HUES48 (cell line): Measurements from ENCODE around the gene PML.

Source experiments
- H3K27ac ChIP-seq: one replicate; pipeline ENCODE4 v1.7.0; 2013; ENCODE audit warnings: low read depth, low read length, inconsistent platforms
- H3K27me3 ChIP-seq: 2 replicates; pipeline ENCODE4 v1.6.1; 2013; ENCODE audit warnings: mild to moderate bottlenecking, low read length; ENCODE audit not compliant: control insufficient read depth, insufficient read depth
- H3K36me3 ChIP-seq: 2 replicates; pipeline ENCODE4 v1.6.1; 2013; ENCODE audit warnings: low read length; ENCODE audit not compliant: control insufficient read depth, insufficient read depth
- H3K4me1 ChIP-seq: 2 replicates; pipeline ENCODE4 v1.6.1; 2013; ENCODE audit warnings: mild to moderate bottlenecking, low read length; ENCODE audit not compliant: control insufficient read depth, insufficient read depth
- H3K4me3 ChIP-seq: 2 replicates; pipeline ENCODE4 v1.5.1; 2013; ENCODE audit warnings: mild to moderate bottlenecking, low read depth, low read length
- H3K9ac ChIP-seq: 2 replicates; pipeline ENCODE4 v1.6.1; 2013; ENCODE audit warnings: mild to moderate bottlenecking, low read depth, low read length, moderate library complexity
- H3K9me3 ChIP-seq: 2 replicates; pipeline ENCODE4 v1.6.1; 2013; ENCODE audit warnings: low read length; ENCODE audit not compliant: control insufficient read depth, insufficient read depth

Gene PML

DNA sequence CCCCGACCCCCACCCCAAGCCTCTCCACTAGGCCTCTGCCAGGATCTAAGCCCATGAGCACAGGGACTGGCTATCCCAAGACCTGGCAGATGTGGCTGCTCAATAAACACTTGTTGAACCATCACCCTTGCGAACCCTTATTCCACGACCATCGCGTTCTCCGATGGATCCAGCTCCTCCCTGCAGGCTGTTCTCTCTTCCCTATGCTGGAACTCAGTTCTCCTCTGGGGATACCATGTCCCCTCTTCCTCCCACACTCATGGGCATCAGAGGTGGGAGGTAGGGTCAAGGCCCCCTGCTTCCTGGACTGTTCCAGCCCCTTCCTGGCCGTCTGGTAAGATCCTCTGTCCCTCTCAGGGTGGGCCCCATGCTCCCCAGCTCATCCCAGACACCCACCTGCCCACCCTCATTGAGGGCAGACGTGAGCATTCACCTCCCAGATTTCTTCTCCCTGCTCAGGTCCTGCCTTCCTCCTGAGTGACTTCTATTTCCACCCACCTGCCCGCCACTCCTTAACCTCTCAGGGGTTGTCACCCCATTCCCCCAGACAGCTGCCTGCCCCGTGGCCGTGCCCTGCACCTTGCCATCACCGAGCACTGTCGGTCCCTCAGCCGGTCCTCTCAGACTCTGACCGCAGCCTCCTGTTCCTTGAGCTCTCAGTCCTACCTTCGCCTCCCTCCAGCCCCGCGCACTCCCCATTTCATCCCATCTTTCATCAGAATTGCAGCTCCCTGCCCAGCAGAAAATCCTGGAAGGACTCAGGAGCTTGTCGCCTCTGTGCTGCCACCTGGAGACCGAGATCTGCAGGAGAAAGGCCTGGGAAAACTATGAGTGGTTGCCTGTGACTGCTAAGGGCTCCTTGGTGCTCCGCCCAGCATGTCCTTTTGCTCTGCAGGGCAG lies 42.0 kb downstream of the PML start:
- H3K27me3 ChIP-seq = no peaks in the 10 kb centered on the region

DNA sequence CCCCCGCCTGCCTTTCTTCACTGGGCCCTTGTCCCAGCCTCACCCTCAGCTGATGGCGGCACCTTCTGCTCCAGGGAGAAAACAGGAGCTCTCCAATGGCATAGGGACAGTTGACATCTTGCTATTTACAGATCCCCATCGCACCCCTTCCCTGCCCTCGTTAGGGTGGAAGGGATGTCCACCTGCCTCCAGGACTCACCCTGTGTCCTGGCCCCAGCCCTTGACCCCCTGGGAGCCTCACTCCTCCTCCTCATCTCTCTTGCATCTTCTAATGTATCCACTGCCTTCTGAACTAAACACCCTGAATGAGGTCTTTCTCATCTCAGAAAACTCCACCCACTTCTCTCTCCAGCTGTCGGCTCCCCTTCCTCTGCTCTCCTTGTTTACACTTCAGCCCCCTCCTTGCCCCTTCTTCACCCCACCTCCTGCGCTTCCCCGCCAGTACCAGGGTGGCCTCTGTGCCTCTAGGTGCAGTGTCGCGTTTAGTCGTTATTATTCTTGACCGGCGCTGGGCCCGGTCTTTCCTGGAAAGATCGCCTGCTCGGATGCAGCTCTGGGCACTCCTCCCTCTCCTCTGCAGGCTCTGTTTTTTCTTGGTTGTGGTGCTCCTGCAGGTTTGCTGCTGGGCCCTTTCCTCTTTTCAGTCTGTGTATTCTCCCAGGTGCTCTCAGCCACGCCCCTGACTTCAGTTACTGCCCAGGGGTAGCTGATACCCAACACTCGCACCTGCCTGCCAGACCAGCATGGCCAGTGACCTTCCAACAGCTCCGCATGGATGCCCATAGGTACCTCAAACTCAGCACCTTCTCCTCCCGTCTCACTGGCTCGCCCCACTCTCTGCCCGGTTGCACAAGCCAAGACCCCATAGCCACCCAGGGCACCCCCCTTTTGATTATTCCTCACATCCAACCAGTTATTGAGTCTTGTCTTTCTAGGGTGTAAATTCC lies 42.9 kb downstream of the PML start:
- H3K27ac ChIP-seq = no peak overlapping the region
- H3K36me3 ChIP-seq = peaks cover 19% of the 10 kb centered on the region
- H3K9ac ChIP-seq = no peak overlapping the region
- no peaks in the 10 kb centered on the region for H3K27me3 ChIP-seq
- H3K4me3 ChIP-seq = no peak overlapping the region
- no peaks in the 10 kb centered on the region for H3K9me3 ChIP-seq
- H3K4me1 ChIP-seq = peaks cover 18% of the 10 kb centered on the region

More for the DNA sequence above, 42.0 kb downstream of the PML start:
- Histone ChIP-seq H3K4me1 (peaks cover 18% of the 10 kb centered on the region), H3K9ac (no peak overlapping the region), H3K9me3 (no peaks in the 10 kb centered on the region), H3K27ac (no peak overlapping the region), H3K36me3 (peaks cover 19% of the 10 kb centered on the region), H3K4me3 (no peak overlapping the region)

GRCh38 chr15:74038707-74039655 lies 44.5 kb downstream of the PML start:
- no peak overlapping the region for H3K27ac ChIP-seq
- H3K4me3 ChIP-seq = no peak overlapping the region
- H3K4me1 ChIP-seq = peaks cover 18% of the 10 kb centered on the region
- no peaks in the 10 kb centered on the region for H3K9me3 ChIP-seq
- H3K27me3 ChIP-seq = no peaks in the 10 kb centered on the region
- H3K36me3 ChIP-seq = peaks cover 14% of the 10 kb centered on the region
- H3K9ac ChIP-seq = no peak overlapping the region

- Histone ChIP-seq H3K9ac (no peak overlapping the region), H3K9me3 (no peaks in the 10 kb centered on the region), H3K27me3 (no peaks in the 10 kb centered on the region), H3K36me3 (peaks cover 8% of the 10 kb centered on the region), H3K4me3 (no peak overlapping the region), H3K4me1 (peaks cover 18% of the 10 kb centered on the region), H3K27ac (no peak overlapping the region)
These were observed 45.1 kb downstream of the PML start for GRCh38 chr15:74039656-74040010.

- Histone ChIP-seq H3K4me3 (no peak overlapping the region), H3K36me3 (peaks cover 4% of the 10 kb centered on the region; the same call in 1 of the 2 replicates), H3K9ac (no peak overlapping the region), H3K27me3 (no peaks in the 10 kb centered on the region), H3K4me1 (peaks cover 18% of the 10 kb centered on the region), H3K27ac (peak overlapping the region; percentile 76), H3K9me3 (no peaks in the 10 kb centered on the region)
These were observed 45.8 kb downstream of the PML start for GRCh38 chr15:74040109-74040850.

DNA sequence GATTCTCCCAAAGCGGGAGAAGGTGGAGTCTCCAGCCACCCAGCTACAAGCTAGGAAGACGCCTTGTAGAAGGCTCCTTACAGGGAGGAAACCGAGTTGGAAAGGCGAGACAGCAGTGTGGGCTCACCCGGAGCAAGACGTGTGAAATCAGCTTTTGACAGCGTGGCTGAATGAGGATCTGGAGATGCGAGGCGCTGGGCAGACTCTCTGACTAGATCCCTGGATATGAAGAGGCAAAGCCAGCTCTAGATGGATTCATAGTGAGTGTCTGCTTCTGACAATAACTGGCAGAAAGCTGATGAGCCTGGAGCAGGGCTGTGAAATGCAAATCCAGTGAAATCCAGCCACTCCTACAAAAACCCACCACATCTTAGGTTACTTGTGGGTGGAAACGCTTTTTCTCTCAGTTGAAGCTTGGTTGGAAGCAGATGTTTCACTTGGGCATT lies 46.8 kb downstream of the PML start:
- Histone ChIP-seq H3K27me3 (no peaks in the 10 kb centered on the region), H3K4me3 (no peak overlapping the region), H3K9me3 (no peaks in the 10 kb centered on the region), H3K36me3 (no peaks in the 10 kb centered on the region), H3K9ac (no peak overlapping the region), H3K4me1 (peaks cover 18% of the 10 kb centered on the region), H3K27ac (peak overlapping the region; percentile 76)

DNA sequence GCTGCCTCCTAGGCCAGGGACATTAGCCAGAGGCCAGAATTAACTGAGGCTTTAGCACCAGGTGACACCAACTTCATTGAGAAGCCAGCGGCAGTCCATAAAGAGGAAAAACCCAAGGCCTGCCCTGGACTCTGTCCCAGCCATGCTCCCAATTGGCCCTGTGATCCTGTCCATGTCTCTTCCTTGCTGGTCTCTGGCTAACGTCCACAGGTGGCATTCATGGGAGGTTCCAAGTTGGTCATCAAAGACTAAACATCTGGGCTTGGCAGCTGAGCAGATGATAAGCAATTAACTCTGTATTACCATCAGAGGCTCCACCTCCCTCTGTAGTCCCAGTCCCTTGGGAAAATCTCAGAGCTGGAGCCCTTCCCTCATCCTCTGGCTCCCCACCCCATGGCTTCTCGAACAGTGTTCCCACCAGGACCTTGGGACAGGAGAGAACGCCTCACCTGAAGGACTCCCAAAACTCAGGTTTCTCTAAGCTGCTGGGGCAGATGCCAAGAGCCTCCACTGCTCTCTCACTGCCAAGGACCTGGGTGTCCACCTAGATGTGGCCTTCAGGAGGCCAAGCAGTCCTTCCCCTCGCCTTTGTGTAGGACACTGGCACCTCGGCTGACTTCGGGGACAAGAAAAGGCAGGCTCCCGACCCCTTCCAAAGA lies 47.4 kb downstream of the PML start:
- Histone ChIP-seq H3K27me3 (no peaks in the 10 kb centered on the region), H3K27ac (no peak overlapping the region)

GRCh38 chr15:74042603-74043424 lies 48.3 kb downstream of the PML start:
- H3K36me3 ChIP-seq = no peaks in the 10 kb centered on the region
- no peak overlapping the region for H3K4me3 ChIP-seq
- no peaks in the 10 kb centered on the region for H3K27me3 ChIP-seq
- H3K27ac ChIP-seq = no peak overlapping the region
- H3K4me1 ChIP-seq = peaks cover 7% of the 10 kb centered on the region; the same call in 1 of the 2 replicates
- H3K9ac ChIP-seq = no peak overlapping the region
- H3K9me3 ChIP-seq = no peaks in the 10 kb centered on the region

More for the DNA sequence above, 47.4 kb downstream of the PML start:
- Histone ChIP-seq H3K4me1 (peaks cover 14% of the 10 kb centered on the region; the same call in 1 of the 2 replicates), H3K9ac (no peak overlapping the region), H3K4me3 (no peak overlapping the region), H3K36me3 (no peaks in the 10 kb centered on the region), H3K9me3 (no peaks in the 10 kb centered on the region)
